GM12891 (cell line): ENCODE results near the gene SAP30BP. TPM values are rescaled to one million over a fixed set of nuclear protein-coding genes. Genes with fewer than 3 reads are reported as not detected.
A peak's percentile ranks its signal among the peaks of the same experiment; 100 is the strongest.

Experiments used
- DNase-seq: peaks from one replicate; pipeline ENCODE4 v3.0.0; 2011; ENCODE audit warnings: low spot score; ENCODE audit not compliant: insufficient read length
- FAIRE-seq: peaks from 2 replicates; lab custom pipeline; 2011; peaks lifted over from hg19 to GRCh38; lab: Jason Lieb, UNC
- PAX5 ChIP-seq: IDR thresholded peaks from 2 replicates; pipeline ENCODE4 v1.6.1; 2011; ENCODE audit warnings: low read length, moderate library complexity, mild to moderate bottlenecking; ENCODE audit not compliant: insufficient read depth, severe bottlenecking
- POLR2A ChIP-seq: IDR thresholded peaks from 2 replicates; pipeline ENCODE4 v1.6.1; 2011; ENCODE audit warnings: low read depth, low read length, control low read depth
- POLR2AphosphoS5 ChIP-seq: IDR thresholded peaks from 2 replicates; pipeline ENCODE4 v1.6.1; 2011; ENCODE audit warnings: low read depth, low read length, control low read depth
- POU2F2 ChIP-seq: IDR thresholded peaks from 2 replicates; pipeline ENCODE4 v1.6.1; 2011; ENCODE audit warnings: low read depth, mild to moderate bottlenecking, control low read depth, low read length, moderate library complexity
- SPI1 ChIP-seq: IDR thresholded peaks from 2 replicates; pipeline ENCODE4 v1.6.1; 2011; ENCODE audit warnings: low read depth, low read length, control low read depth
- TAF1 ChIP-seq: IDR thresholded peaks from 2 replicates; pipeline ENCODE4 v1.6.1; 2011; ENCODE audit warnings: low read depth, low read length, control low read depth
- polyA plus RNA-seq: library from polyadenylated mRNA; unstranded; fragments of >200 nt; gene quantifications from one replicate; pipeline ENCODE4 v1.2.1, GENCODE V29; 2012; ENCODE audit warnings: low read depth, missing spikeins, inconsistent platforms; ENCODE audit not compliant: missing spikeins

SAP30BP gene
- polyA plus RNA-seq = 58.8 TPM

- TF ChIP-seq POLR2A (peak; percentile 86), POLR2AphosphoS5 (peak; percentile 89), TAF1 (peak; percentile 30), SPI1 (no peak)
- peak; percentile 72 for DNase-seq
- peak; percentile 96 for FAIRE-seq
Measured at GRCh38 chr17:75666959-75667790, at the start of gene SAP30BP, which contains the start of gene RECQL5. TSS of gene SAP30BP (plus strand) at chr17:75667338. CDS start at chr17:75667373, 35 bp downstream. TSS of gene RECQL5 (minus strand) at chr17:75667154. CDS start at chr17:75666557, 597 bp downstream.

DNA sequence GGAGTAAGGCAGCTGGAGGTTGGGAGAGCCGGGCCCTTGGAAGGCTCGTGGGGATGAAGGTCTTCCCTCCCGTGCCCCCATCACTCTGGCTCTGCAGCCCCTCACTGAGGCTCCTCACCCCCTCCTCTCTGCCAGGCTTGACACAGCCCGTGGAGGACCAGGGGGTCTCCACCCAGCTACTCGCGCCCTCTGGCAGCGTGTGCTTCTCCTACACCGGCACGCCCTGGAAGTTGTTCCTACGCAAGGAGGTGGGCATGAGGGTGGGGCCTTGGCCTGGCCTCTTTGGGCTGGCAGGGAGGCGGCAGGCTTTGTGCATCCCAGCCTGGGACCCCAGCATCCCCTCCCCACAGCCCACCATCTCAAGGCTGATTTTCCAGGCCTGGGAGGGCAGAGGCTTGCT is 49.5 kb upstream of the SAP30BP start:
- TF ChIP-seq SPI1 (no peak), POU2F2 (no peak)
- no peak for DNase-seq
- FAIRE-seq = no peak

- FAIRE-seq (no peak), DNase-seq (peak; percentile 57)
- TF ChIP-seq TAF1 (no peak), PAX5 (no peak), SPI1 (no peak), POLR2A (no peak), POLR2AphosphoS5 (no peak), POU2F2 (no peak)
Measured at GRCh38 chr17:75619506-75620431, 47.4 kb upstream of the SAP30BP start.

DNA sequence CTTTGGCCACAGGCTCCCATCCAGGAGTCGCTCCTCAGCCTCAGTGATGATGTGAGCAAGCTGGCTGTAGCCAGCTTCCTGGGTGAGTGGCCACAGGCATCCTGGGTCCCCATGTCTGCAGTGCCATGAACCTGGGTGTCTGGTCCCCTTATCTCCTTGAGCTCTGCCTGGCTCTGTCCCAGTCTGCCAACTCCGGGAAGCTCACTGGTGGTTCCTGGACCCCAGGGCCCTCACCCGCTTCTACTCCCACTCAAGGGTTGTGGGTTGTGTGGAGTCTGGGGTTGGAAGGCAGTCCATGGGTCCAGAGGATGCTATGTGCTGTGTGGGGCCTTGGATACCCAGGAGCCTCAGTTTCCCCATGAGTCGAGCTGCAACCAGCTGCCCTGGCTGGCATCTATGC is 45.6 kb upstream of the SAP30BP start:
- DNase-seq = no peak
- FAIRE-seq = no peak
- TF ChIP-seq POLR2AphosphoS5 (no peak), SPI1 (no peak), PAX5 (no peak), POU2F2 (no peak), TAF1 (no peak), POLR2A (no peak)

DNA sequence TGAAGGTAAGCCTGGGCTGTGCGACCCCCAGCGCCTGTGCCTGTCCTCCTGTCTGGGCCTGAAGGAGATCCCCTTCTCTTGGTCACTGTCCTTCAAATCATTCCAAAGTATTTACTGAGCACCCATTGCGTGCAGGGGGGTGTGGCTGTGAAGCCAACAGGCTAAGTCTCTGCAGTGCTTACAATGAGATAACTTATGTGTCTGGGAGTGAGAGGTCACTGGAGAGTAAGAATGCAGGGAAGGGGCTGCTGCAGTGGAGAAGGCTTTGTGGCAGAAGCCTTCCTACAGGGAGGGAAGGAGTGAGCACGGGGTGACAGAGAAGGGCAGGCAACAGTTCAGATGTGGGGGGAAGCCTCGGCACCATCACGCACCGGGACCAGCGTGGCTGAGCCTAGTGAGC is 45.1 kb upstream of the SAP30BP start:
- DNase-seq (no peak), FAIRE-seq (no peak)
- no peak for TF ChIP-seq POLR2A
- TF ChIP-seq TAF1 = no peak
- TF ChIP-seq POU2F2 = no peak
- no peak for TF ChIP-seq PAX5
- no peak for TF ChIP-seq SPI1
- TF ChIP-seq POLR2AphosphoS5 = no peak

GRCh38 chr17:75622771-75623273 is 44.3 kb upstream of the SAP30BP start:
- TF ChIP-seq TAF1 (no peak), PAX5 (no peak), SPI1 (no peak), POLR2AphosphoS5 (no peak), POU2F2 (no peak), POLR2A (no peak)
- FAIRE-seq (no peak), DNase-seq (no peak)

DNA sequence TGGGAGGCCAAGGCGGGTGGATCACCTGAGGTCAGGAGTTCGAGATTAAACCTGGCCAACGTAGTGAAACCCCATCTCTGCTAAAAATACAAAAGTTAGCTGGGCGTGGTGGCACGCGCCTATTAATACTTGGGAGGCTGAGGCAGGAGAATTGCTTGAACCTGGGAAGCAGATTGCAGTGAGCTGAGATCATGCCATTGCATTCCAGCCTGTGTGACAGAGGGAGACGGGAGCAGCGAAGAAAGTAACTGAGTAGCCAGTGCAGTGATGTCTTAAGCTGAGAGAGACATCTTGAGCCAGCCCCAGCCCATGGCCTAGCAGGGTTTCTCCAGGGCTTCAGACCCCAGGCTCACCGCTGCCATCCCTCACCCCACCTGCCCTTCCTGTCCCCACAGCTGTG is 43.8 kb upstream of the SAP30BP start:
- TF ChIP-seq PAX5 = no peak
- no peak for TF ChIP-seq POLR2AphosphoS5
- no peak for TF ChIP-seq TAF1
- no peak for TF ChIP-seq POLR2A
- TF ChIP-seq SPI1 = no peak
- TF ChIP-seq POU2F2 = no peak
- FAIRE-seq (no peak), DNase-seq (no peak)

- FAIRE-seq = no peak
- DNase-seq = no peak
Measured at GRCh38 chr17:75624021-75624420, 43.1 kb upstream of the SAP30BP start.

DNA sequence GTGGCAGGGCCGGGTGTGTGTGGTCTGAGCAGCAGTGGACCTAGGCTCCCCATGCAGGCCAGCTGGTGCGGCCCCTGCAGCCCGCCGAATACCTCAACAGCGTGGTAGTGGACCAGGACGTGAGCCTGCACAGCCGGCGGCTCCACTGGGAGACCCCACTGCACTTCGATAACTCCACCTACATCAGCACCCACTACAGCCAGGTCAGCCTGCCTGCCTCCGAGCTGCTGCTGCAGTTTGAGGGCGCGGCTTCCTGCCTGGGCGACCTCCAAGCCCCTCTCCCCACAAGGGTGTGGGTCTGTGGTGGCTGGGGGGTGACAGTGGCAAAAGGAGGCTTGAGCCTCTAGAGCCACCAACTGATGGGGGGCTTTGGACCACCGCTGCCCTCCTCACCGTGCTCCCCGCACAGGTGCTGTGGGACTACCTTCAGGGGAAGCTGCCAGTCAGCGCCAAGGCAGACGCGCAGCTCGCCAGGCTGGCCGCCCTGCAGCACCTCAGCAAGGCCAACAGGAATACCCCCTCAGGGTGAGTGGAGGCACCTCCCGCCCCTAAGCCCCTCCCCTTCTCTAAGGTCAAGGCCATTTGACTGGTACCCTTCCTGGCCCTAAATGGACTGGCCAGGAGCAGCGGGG is 42.3 kb upstream of the SAP30BP start:
- TF ChIP-seq POU2F2 (no peak), PAX5 (no peak), POLR2A (no peak), SPI1 (no peak), POLR2AphosphoS5 (no peak), TAF1 (no peak)
- DNase-seq (no peak), FAIRE-seq (no peak)

More at GRCh38 chr17:75624021-75624420, 43.1 kb upstream of the SAP30BP start:
- no peak for TF ChIP-seq TAF1
- TF ChIP-seq SPI1 = no peak

DNA sequence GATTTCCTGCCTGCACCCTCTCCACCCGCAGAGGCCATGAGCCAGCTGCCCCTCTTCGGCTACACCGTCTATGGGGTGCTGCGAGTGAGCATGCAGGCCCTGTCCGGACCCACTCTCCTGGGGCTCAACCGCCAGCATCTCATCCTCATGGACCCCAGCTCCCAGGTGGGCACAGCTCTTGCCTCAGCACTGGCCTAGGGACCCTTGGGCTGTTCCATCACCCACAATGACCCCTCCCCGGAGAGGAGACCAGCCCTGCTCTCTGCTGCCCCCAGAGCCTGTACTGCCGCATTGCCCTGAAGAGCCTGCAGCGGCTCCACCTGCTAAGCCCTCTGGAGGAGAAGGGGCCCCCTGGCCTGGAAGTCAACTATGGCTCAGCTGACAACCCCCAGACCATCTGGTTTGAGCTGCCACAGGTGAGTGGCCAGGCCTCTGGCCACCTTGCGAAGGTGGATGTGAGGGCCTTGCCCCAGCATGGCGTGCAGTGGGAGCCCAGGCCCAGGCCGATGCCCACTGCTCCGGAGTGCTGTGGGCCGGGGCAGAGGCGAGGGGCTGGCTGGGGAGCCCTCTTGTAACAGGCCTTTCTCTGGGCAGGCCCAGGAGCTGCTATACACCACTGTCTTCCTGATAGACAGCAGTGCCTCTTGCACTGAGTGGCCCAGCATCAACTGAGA is 41.2 kb upstream of the SAP30BP start:
- peak; percentile 88 for DNase-seq
- FAIRE-seq = peak; percentile 50
- TF ChIP-seq TAF1 (no peak), POLR2AphosphoS5 (no peak)
